NCI-H2196 treated with DMSO at 0.1 percent for 48 hours (cell line): Measurements from ENCODE around the gene TRAF6.
"Not testable (repeated sequence)": the region's sequence is repeated elsewhere in the genome, so short reads cannot be mapped to it uniquely, and the experiment has no call there.

ENCODE experiments used
- DNase-seq: peaks from one replicate; lab custom pipeline; 2025; ENCODE audit not compliant: unreplicated experiment; lab: John Stamatoyannopoulos, UW

The TRAF6 gene, protein sequence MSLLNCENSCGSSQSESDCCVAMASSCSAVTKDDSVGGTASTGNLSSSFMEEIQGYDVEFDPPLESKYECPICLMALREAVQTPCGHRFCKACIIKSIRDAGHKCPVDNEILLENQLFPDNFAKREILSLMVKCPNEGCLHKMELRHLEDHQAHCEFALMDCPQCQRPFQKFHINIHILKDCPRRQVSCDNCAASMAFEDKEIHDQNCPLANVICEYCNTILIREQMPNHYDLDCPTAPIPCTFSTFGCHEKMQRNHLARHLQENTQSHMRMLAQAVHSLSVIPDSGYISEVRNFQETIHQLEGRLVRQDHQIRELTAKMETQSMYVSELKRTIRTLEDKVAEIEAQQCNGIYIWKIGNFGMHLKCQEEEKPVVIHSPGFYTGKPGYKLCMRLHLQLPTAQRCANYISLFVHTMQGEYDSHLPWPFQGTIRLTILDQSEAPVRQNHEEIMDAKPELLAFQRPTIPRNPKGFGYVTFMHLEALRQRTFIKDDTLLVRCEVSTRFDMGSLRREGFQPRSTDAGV

GRCh38 chr11:36509694-36510593, at the start of gene TRAF6:
TSS of gene TRAF6 (minus strand) at chr11:36510272. CDS start at chr11:36501515, 8,757 bp downstream.
- DNase-seq = peak; percentile 78

GRCh38 chr11:36558571-36559413, 48.7 kb upstream of the TRAF6 start:
- no peak for DNase-seq

- no peak for DNase-seq
Measured at GRCh38 chr11:36557991-36558390, 47.9 kb upstream of the TRAF6 start.

GRCh38 chr11:36557390-36557789, 47.3 kb upstream of the TRAF6 start:
- not testable (repeated sequence) for DNase-seq

DNA sequence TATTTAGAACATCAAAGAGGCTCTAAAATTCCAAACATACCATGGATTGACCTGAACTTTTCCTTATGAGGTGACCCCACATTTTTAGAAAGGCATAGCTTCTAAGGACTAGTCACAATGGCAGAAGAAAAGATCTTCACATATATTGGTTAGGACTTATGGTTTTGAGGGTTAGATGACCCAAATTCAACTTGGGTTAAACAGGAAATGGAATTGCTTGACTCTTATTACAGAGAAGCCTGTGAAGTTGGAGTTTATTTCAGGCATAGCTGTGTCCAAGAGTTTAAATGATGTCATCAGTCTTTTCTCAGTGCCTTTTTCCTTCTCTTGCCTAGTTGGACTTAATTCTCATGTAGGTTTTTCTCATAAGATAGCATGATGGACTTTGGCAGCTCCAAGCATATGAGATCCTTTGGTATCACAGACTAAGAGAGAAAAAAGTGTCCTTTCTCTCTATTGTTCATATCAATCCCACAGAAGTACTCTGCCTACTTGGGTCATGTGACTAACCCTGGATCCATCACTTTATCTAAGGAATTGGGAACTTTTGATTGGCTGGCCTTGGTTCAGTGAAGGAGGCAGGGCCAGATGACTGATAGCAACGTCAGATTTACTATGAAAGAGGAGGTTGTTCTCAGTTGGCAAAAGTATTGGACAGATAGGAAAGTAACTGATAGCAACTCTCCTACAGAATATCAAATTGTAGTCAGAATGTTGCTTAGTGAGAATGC, 40.5 kb upstream of the TRAF6 start:
- DNase-seq = no peak

- no peak for DNase-seq
Measured at GRCh38 chr11:36540998-36541397, 30.9 kb upstream of the TRAF6 start.

- no peak for DNase-seq
Measured at GRCh38 chr11:36534276-36534840, 24.3 kb upstream of the TRAF6 start.

GRCh38 chr11:36532941-36533601, 23.0 kb upstream of the TRAF6 start:
- DNase-seq = no peak

DNA sequence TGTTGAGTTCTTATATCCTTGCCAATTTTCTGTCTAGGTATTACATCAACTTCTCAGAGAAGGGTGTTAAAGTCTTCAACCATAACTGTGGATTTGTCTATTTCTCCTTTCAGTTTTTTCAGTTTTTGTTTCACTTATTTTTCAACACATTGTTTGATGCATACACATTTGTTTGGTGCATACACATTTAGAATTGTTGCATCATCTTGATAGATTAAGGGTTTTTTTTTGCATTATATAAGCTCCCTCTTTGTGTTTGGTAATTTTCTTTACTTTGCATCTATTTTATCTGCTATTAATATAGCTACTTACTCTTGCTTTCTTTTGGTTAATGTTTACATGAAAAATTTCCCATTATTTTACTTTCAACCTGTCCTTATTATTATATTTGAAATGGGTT, 20.8 kb upstream of the TRAF6 start:
- DNase-seq = no peak

DNA sequence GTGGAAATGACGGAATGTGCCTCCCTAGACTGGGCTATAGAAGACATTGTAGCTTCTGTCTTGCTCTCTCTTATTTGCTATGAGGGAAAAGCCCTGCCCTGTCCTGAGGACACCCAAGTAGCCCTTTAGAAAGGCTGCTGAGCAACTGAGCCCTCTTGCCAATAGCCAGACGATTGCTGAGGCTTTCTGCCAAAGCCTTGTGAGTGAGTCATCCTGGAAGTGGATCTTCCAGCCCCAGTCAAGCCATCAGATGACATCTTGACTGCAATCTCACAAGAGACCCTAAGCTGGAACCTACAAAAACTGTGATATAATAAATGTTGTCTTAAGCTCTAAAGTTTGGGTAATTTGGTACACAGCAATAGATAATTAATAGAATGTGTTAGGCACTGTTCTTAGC, 3.9 kb upstream of the TRAF6 start:
- no peak for DNase-seq

DNA sequence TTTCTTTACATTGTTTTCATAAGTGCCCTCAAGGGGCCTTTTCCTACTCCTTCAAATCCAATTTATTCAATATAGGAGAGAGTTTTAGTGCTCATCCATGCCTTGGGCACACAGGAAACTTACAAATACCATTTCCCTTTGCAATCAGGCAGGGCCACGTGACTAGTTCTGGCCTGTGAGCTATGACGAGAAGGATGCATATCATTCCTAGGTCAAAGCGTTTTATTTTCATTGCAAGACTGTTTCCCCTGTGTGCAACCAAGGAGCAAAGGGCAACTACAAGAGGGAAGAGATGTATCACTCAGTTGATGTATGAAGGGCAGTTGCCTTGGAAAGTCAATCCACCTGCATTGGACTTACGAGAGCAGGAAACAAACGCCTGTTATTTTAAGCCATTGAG, 1.9 kb upstream of the TRAF6 start:
- no peak for DNase-seq

GRCh38 chr11:36511062-36511461, 990 bp upstream of the TRAF6 start:
- DNase-seq = not testable (repeated sequence)

DNA sequence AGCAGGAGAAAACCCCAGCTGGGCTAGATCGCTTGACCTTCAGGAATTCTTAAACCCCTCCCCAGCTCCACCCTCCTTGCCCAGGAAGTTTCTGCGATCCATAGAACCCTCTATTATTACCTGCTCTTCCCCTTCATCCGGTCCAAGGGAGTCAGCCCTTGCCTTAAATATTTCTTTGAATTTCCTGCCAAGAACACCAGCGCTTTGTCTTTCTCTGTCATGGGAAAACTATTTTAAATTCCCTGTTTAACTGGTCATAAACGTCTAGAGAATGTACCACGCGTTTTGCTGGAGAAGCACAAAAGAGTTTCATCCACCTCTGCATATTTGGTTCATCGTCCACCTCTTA, 496 bp upstream of the TRAF6 start:
- DNase-seq = no peak

DNA sequence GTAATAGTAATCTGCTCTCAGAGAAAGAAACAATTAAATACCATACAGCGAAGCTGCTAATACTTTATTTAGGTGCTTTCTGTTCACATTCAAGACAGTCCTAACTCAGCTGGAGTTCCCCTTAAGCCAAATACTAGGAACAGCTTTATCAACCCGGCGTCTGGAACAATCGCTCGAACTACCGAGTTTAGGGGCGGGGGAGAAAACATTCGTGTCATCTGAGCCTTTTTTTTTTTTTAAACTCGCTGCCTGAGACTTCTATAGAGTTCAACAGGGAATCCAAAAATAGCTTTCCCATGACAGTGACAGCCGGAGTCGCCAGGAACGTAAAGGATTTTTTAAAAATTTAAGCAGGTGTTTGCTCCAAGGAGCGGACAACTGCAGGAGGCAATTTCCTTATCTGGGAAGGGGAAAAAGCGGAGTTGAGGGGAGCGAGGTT, 852 bp downstream of the TRAF6 start:
- DNase-seq = no peak

GRCh38 chr11:36508743-36509142, 1.3 kb downstream of the TRAF6 start:
- no peak for DNase-seq

DNA sequence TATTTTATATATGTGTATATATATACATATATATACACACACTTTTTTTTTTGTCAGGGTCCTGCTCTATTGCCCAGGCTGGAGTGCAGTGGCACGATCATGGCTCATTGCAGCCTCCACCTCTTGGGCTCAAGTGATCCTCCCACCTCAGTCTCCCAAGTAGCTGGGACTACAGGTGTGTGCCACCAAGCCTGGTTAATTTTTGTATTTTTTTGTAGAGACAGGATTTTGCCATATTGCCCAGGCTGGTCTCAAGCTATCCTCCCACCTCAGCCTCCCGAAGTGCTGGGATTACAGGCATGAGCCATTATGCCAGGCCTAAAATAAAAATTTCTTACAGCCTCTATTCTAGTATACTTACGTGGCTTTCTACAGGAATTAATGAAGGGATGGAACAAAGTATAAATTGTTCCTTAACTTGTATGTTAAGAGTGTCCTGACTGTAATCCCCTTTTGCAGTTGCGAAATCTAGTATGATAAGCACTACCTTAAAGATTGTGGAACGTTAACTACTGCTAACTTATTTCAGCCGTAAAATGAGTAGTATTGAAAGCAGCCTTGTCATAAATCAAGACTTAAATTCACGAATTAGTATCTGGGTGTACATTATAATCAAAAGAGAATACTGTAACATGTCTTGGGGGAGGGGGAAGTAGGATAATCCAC, 2.1 kb downstream of the TRAF6 start:
- no peak for DNase-seq

DNA sequence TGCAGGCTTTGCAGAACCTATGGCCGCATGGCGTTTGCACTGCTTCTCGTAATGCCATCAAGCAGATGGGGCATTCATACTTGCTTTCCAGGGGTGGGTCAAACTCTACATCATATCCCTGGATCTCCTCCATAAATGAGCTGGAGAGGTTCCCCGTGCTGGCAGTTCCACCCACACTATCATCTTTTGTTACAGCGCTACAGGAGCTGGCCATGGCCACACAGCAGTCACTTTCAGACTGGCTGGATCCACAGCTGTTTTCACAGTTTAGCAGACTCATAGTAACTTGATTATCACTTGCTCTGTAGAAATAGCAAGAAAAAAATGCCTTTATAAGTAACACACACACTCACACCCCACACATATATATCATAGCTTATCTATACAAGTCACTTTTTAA, 8.8 kb downstream of the TRAF6 start:
- DNase-seq = no peak

GRCh38 chr11:36500315-36500721, 9.8 kb downstream of the TRAF6 start:
- DNase-seq = peak; percentile 2

DNA sequence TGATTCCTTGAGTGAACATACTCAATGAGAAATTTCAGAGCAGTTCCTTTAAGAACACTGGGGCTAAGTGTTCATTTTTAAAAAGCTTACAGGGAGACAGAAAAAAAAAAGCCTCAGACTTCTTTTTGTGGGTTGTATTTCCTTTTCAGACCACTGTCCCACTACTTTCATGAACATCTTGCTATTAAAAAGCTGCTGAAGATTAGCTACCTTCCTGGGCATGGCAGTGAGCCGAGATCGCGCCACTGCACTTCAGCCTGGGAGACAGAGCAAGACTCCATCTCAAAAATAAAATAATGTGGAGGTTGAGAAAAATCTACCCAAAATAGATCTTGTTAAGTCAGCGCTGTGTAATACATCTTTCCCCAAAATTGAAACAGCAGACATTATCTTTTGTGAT, 10.8 kb downstream of the TRAF6 start:
- DNase-seq = no peak
